Peyer's patch (tissue), 4 donors: ENCODE measurements around the gene EFNA5.

Source experiments
- POLR2A ChIP-seq, 2 donors: fragments of 450-650 bp; IDR thresholded peaks; one replicate each; pipeline ENCODE4 v1.5.1; 2017; ENCODE audit warnings: antibody characterized with exemption in 2 of 2, mild to moderate bottlenecking in 2 of 2, moderate library complexity in 2 of 2
- TF ChIP-seq, protein P1 (sequence below), 6 experiments: fragments of 450-650 bp in 4 of 6; fragments of 200-600 bp in 2 of 6; sonication (generic) in 1 of 6; IDR thresholded peaks; one replicate each; pipeline ENCODE4 v1.5.1; 2017 to 2019; ENCODE audit warnings: antibody characterized with exemption in 6 of 6, mild to moderate bottlenecking in 3 of 6, moderate library complexity in 1 of 6

DNA sequence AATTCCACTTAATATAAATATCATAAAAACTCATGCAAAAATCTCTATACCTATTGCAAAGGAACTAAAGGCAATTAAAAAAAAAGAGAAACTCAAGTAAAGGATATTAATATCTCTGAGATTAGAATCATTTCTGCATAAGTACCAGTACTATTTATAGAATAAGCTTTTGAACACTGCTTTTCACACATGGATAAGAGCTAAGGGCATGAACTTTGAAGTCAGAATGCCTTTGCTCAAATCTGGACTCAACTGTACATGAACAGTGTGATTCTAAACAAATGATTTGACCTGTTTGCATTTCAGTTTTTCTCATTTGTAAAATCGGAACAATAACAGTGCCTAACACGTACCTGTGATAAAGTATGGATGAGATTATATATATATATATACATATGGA lies 255.9 kb downstream of the EFNA5 start:
- TF ChIP-seq POLR2A (IDR thresholded peaks at IDR 0.05) = no peak
- TF ChIP-seq, protein P1, sequence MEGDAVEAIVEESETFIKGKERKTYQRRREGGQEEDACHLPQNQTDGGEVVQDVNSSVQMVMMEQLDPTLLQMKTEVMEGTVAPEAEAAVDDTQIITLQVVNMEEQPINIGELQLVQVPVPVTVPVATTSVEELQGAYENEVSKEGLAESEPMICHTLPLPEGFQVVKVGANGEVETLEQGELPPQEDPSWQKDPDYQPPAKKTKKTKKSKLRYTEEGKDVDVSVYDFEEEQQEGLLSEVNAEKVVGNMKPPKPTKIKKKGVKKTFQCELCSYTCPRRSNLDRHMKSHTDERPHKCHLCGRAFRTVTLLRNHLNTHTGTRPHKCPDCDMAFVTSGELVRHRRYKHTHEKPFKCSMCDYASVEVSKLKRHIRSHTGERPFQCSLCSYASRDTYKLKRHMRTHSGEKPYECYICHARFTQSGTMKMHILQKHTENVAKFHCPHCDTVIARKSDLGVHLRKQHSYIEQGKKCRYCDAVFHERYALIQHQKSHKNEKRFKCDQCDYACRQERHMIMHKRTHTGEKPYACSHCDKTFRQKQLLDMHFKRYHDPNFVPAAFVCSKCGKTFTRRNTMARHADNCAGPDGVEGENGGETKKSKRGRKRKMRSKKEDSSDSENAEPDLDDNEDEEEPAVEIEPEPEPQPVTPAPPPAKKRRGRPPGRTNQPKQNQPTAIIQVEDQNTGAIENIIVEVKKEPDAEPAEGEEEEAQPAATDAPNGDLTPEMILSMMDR (IDR thresholded peaks at IDR 0.05) = no peak
